DMS53 (cell line): ENCODE data around the gene DNAJC5G.
A peak's percentile ranks its signal among the peaks of the same experiment; 100 is the strongest.

Experiments used
- DNase-seq: peaks from one replicate; lab custom pipeline; 2025; lab: John Stamatoyannopoulos, UW

The DNAJC5G gene

GRCh38 chr2:27275211-27276150, at the start of gene DNAJC5G:
DNAJC5G (plus strand) TSS chr2:27275433; CDS start chr2:27276729, 1,296 bp downstream.
- no peak for DNase-seq

GRCh38 chr2:27225526-27225925, 49.7 kb upstream of the DNAJC5G start:
- no peak for DNase-seq

GRCh38 chr2:27227501-27227900, 47.7 kb upstream of the DNAJC5G start:
- no peak for DNase-seq

GRCh38 chr2:27231921-27232320, 43.3 kb upstream of the DNAJC5G start:
- no peak for DNase-seq

- DNase-seq: no peak
Measured at GRCh38 chr2:27233341-27233740, 41.9 kb upstream of the DNAJC5G start.

- no peak for DNase-seq
Measured at GRCh38 chr2:27236136-27236535, 39.1 kb upstream of the DNAJC5G start.

GRCh38 chr2:27236626-27237025, 38.6 kb upstream of the DNAJC5G start:
- DNase-seq: no peak

GRCh38 chr2:27237341-27237945, 37.8 kb upstream of the DNAJC5G start:
- DNase-seq: no peak

GRCh38 chr2:27238976-27239375, 36.3 kb upstream of the DNAJC5G start:
- DNase-seq: no peak

GRCh38 chr2:27240406-27240805, 34.8 kb upstream of the DNAJC5G start:
- no peak for DNase-seq

GRCh38 chr2:27241761-27242613, 33.2 kb upstream of the DNAJC5G start:
- no peak for DNase-seq

GRCh38 chr2:27242614-27242951, 32.6 kb upstream of the DNAJC5G start:
- no peak for DNase-seq

- DNase-seq: no peak
Measured at GRCh38 chr2:27243391-27244130, 31.7 kb upstream of the DNAJC5G start.

GRCh38 chr2:27245116-27245515, 30.1 kb upstream of the DNAJC5G start:
- DNase-seq: no peak

GRCh38 chr2:27245626-27246025, 29.6 kb upstream of the DNAJC5G start:
- DNase-seq: no peak

GRCh38 chr2:27247893-27248292, 27.3 kb upstream of the DNAJC5G start:
- no peak for DNase-seq

- DNase-seq: no peak
Measured at GRCh38 chr2:27249159-27249890, 25.9 kb upstream of the DNAJC5G start.

GRCh38 chr2:27249891-27250651, 25.2 kb upstream of the DNAJC5G start:
- peak; percentile 78 for DNase-seq

GRCh38 chr2:27250652-27251379, 24.4 kb upstream of the DNAJC5G start:
- DNase-seq: no peak

- DNase-seq: no peak
Measured at GRCh38 chr2:27251766-27252165, 23.5 kb upstream of the DNAJC5G start.
